ENCODE measurements around the gene SPRING1.
"Not testable (repeated sequence)": the region's sequence is repeated elsewhere in the genome, so short reads cannot be mapped to it uniquely, and the experiment has no call there.

The SPRING1 gene

GRCh38 chr12:116761499-116761898 is 23.6 kb upstream of the SPRING1 start:
- TF ChIP-seq, protein P1, sequence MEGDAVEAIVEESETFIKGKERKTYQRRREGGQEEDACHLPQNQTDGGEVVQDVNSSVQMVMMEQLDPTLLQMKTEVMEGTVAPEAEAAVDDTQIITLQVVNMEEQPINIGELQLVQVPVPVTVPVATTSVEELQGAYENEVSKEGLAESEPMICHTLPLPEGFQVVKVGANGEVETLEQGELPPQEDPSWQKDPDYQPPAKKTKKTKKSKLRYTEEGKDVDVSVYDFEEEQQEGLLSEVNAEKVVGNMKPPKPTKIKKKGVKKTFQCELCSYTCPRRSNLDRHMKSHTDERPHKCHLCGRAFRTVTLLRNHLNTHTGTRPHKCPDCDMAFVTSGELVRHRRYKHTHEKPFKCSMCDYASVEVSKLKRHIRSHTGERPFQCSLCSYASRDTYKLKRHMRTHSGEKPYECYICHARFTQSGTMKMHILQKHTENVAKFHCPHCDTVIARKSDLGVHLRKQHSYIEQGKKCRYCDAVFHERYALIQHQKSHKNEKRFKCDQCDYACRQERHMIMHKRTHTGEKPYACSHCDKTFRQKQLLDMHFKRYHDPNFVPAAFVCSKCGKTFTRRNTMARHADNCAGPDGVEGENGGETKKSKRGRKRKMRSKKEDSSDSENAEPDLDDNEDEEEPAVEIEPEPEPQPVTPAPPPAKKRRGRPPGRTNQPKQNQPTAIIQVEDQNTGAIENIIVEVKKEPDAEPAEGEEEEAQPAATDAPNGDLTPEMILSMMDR (IDR thresholded peaks at IDR 0.05; ENCODE audit: insufficient read depth, low read length, poor library complexity, severe bottlenecking) = no peak
- no peak for TF ChIP-seq EZH2phosphoT487 (conservative IDR thresholded peaks at IDR 0.05; ENCODE audit: low read length)
- Histone ChIP-seq H3K4me2 (ENCODE audit: low read depth, low read length, poor library complexity, severe bottlenecking) (no peak overlapping the region), H3K36me3 (ENCODE audit: low read length) (no peaks in the 10 kb centered on the region), H3K9ac (ENCODE audit: low read length) (no peak overlapping the region), H3K27ac (ENCODE audit: low read depth, low read length) (no peak overlapping the region), H4K20me1 (ENCODE audit: low read depth, low read length) (no peaks in the 10 kb centered on the region), H3F3A (ENCODE audit: insufficient read depth) (no peaks in the 10 kb centered on the region), H3K27me3 (ENCODE audit: low read length) (no peaks in the 10 kb centered on the region), H2AFZ (ENCODE audit: low read depth, low read length, severe bottlenecking) (no peak overlapping the region), H3K79me2 (ENCODE audit: insufficient read depth, low read length) (no peaks in the 10 kb centered on the region), H3K9me3 (ENCODE audit: insufficient read depth, low read length) (no peaks in the 10 kb centered on the region), H3K4me3 (ENCODE audit: insufficient read depth, low read length, poor library complexity, severe bottlenecking) (no peak overlapping the region), H3K9me2 (replicated peaks; ENCODE audit: insufficient read depth, low read length) (no peaks in the 10 kb centered on the region)

DNA sequence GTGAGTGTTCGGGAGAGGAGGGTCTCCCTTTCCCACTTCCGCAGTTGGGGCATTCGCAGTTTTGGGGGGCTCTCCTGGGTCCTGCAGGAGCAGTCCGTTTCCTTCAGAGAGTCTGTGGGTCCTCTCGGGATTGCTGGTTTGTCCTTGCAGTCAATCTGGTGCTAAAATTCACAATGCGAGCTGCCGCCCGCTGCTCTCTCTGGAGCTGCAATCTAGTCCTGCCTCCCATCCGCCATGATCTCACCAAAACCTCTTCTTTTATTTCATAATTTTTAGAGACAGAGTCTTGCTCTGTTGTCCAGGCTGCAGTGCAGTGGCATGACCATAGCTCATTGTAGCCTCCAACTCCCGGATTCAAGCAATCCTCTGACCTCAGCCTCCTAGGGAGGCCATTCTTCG is 22.8 kb upstream of the SPRING1 start:
- H4K20me1 ChIP-seq (ENCODE audit: low read depth, low read length) = no peaks in the 10 kb centered on the region
- H3K9ac ChIP-seq (ENCODE audit: low read length) = no peak overlapping the region
- no peaks in the 10 kb centered on the region for H3K79me2 ChIP-seq (ENCODE audit: insufficient read depth, low read length)
- TF ChIP-seq EZH2phosphoT487 (conservative IDR thresholded peaks at IDR 0.05; ENCODE audit: low read length) = no peak
- TF ChIP-seq, protein P1 (IDR thresholded peaks at IDR 0.05; ENCODE audit: insufficient read depth, low read length, poor library complexity, severe bottlenecking) = no peak
- H3K9me3 ChIP-seq (ENCODE audit: insufficient read depth, low read length) = no peaks in the 10 kb centered on the region
- H3F3A ChIP-seq (ENCODE audit: insufficient read depth) = no peaks in the 10 kb centered on the region
- H3K4me2 ChIP-seq (ENCODE audit: low read depth, low read length, poor library complexity, severe bottlenecking) = peak overlapping the region; percentile 50
- H3K27ac ChIP-seq (ENCODE audit: low read depth, low read length) = no peak overlapping the region
- no peak overlapping the region for H3K4me3 ChIP-seq (ENCODE audit: insufficient read depth, low read length, poor library complexity, severe bottlenecking)
- H3K36me3 ChIP-seq (ENCODE audit: low read length) = no peaks in the 10 kb centered on the region
- H3K27me3 ChIP-seq (ENCODE audit: low read length) = no peaks in the 10 kb centered on the region
- H2AFZ ChIP-seq (ENCODE audit: low read depth, low read length, severe bottlenecking) = no peak overlapping the region
- H3K9me2 ChIP-seq (replicated peaks; ENCODE audit: insufficient read depth, low read length) = no peaks in the 10 kb centered on the region

DNA sequence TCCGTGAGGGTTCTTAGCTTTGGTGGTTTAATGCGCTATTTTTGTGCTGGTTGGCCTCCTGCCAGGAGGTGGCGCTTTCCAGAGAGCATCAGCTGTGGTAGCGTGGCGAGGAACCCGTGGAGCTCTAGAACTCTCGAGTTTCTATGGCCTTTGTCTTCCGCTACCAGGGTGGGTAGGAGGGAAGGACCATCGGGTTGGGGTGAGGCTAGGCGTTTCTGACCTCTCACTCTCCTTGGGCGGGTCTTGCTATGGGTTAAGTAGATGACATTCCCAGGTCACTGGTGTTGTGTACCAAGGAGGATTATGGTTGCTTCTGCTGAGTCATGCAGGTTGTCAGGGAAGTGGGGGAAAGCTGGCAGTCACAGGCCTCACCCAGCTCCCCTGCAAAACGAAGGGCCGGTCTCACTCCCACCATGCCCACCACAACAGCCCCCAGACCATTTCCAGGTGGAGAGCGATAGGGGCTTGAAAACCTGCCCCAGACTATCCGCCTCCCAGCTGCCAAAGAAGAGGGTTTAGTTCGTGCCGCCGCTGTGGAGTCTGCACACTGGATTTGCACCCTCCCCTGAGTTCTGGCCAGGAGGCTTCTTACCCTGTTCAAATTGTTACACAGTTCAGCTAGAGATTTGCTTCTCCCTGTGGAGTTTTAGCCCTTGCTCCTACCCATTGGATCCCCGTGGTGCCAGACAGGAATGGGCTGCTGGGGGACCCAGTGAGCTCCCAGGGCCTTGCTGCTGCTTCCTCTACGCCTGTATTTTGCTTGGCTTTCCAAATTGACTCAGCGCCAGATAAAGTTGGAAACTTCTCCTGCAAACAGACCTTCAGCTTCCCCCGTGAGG is 22.1 kb upstream of the SPRING1 start:
- Histone ChIP-seq H3K9ac (ENCODE audit: low read length) (peak overlapping the region; percentile 45), H3K79me2 (ENCODE audit: insufficient read depth, low read length) (no peaks in the 10 kb centered on the region), H3K9me2 (replicated peaks; ENCODE audit: insufficient read depth, low read length) (no peaks in the 10 kb centered on the region), H3K36me3 (ENCODE audit: low read length) (no peaks in the 10 kb centered on the region), H3K27me3 (ENCODE audit: low read length) (no peaks in the 10 kb centered on the region), H4K20me1 (ENCODE audit: low read depth, low read length) (no peaks in the 10 kb centered on the region), H3K27ac (ENCODE audit: low read depth, low read length) (peak overlapping the region; percentile 44; the same call in 1 of the 2 replicates), H2AFZ (ENCODE audit: low read depth, low read length, severe bottlenecking) (peak overlapping the region; percentile 44), H3F3A (ENCODE audit: insufficient read depth) (no peaks in the 10 kb centered on the region), H3K4me2 (ENCODE audit: low read depth, low read length, poor library complexity, severe bottlenecking) (peak overlapping the region; percentile 50), H3K4me3 (ENCODE audit: insufficient read depth, low read length, poor library complexity, severe bottlenecking) (peak overlapping the region; percentile 39), H3K9me3 (ENCODE audit: insufficient read depth, low read length) (no peaks in the 10 kb centered on the region)
- TF ChIP-seq, protein P1 (IDR thresholded peaks at IDR 0.05; ENCODE audit: insufficient read depth, low read length, poor library complexity, severe bottlenecking) = peak; percentile 57
- TF ChIP-seq EZH2phosphoT487 (conservative IDR thresholded peaks at IDR 0.05; ENCODE audit: low read length) = no peak

DNA sequence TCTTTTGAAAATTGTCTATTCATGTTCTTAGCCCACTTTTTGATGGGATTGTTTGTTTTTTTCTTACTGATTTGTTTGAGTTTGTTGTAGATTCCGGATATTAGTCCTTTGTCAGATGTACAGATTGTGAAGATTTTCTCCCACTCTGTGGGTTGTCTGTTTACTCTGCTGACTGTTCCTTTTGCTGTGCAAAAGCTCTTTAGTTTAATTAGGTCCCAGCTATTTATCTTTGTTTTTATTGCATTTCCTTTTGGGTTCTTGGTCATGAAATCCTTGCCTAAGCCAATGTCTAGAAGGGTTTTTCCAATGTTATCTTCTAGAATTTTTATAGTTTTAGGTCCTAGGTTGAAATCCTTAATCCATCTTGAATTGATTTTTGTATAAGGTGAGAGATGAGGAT is 16.9 kb upstream of the SPRING1 start:
- H3K4me2 ChIP-seq (ENCODE audit: low read depth, low read length, poor library complexity, severe bottlenecking); H4K20me1 ChIP-seq (ENCODE audit: low read depth, low read length); H3K27me3 ChIP-seq (ENCODE audit: low read length); H3K27ac ChIP-seq (ENCODE audit: low read depth, low read length); H2AFZ ChIP-seq (ENCODE audit: low read depth, low read length, severe bottlenecking); H3K9ac ChIP-seq (ENCODE audit: low read length); H3F3A ChIP-seq (ENCODE audit: insufficient read depth); H3K79me2 ChIP-seq (ENCODE audit: insufficient read depth, low read length); H3K9me3 ChIP-seq (ENCODE audit: insufficient read depth, low read length); H3K9me2 ChIP-seq (replicated peaks; ENCODE audit: insufficient read depth, low read length); H3K36me3 ChIP-seq (ENCODE audit: low read length); H3K4me3 ChIP-seq (ENCODE audit: insufficient read depth, low read length, poor library complexity, severe bottlenecking): not testable (repeated sequence)

- H3K79me2 ChIP-seq (ENCODE audit: insufficient read depth, low read length); H3K9me3 ChIP-seq (ENCODE audit: insufficient read depth, low read length); H3K4me3 ChIP-seq (ENCODE audit: insufficient read depth, low read length, poor library complexity, severe bottlenecking); H3K4me2 ChIP-seq (ENCODE audit: low read depth, low read length, poor library complexity, severe bottlenecking); H3F3A ChIP-seq (ENCODE audit: insufficient read depth); H3K9ac ChIP-seq (ENCODE audit: low read length); H3K27me3 ChIP-seq (ENCODE audit: low read length); H3K9me2 ChIP-seq (replicated peaks; ENCODE audit: insufficient read depth, low read length); H3K27ac ChIP-seq (ENCODE audit: low read depth, low read length); H3K36me3 ChIP-seq (ENCODE audit: low read length); H4K20me1 ChIP-seq (ENCODE audit: low read depth, low read length); H2AFZ ChIP-seq (ENCODE audit: low read depth, low read length, severe bottlenecking): not testable (repeated sequence)
These were observed 16.2 kb upstream of the SPRING1 start for GRCh38 chr12:116754097-116754496.
